MM.1S (cell line): ENCODE measurements around the gene TAP2.

ENCODE experiments used
- CTCF ChIP-seq: fragments of 300-600 bp; sonication (generic); IDR thresholded peaks from 2 replicates; pipeline ENCODE4 v1.5.1; 2016; ENCODE audit warnings: antibody characterized with exemption, low read length, mixed read lengths
- EZH2 ChIP-seq: fragments of 300-600 bp; sonication (generic); optimal IDR thresholded peaks from 2 replicates; pipeline ENCODE3; 2017; ENCODE audit warnings: low read depth, mild to moderate bottlenecking, antibody characterized with exemption, low read length, mixed read lengths
- EZH2phosphoT487 ChIP-seq: fragments of 300-600 bp; sonication (generic); IDR thresholded peaks from 2 replicates; pipeline ENCODE4 v1.6.1; 2018; ENCODE audit warnings: antibody characterized with exemption, low read length

- TF ChIP-seq CTCF (no peak), EZH2 (no peak), EZH2phosphoT487 (no peak)
Measured at GRCh38 chr6:32879691-32880090, 41.2 kb upstream of the TAP2 start.
